Heart left ventricle (tissue), 16 donors: ENCODE measurements around the gene SLC47A1. TPM values are rescaled to one million over a fixed set of nuclear protein-coding genes. Genes with fewer than 3 reads are reported as not detected.

Experiments used
- ATAC-seq, 4 donors: fragments of 200-7000 bp; cut with Tn5 transposase; one replicate each; pipeline ENCODE4 v1.9.1; 2020 to 2022; ENCODE audit warnings: moderate library complexity in 4 of 4, mild to moderate bottlenecking in 3 of 4, moderate number of reproducible peaks in 1 of 4
- DNase-seq, 5 donors: peaks; one replicate each; pipeline ENCODE4 v3.0.0-alpha.2; 2020
- H3K27ac ChIP-seq, 12 donors: fragments of 200-600 bp; sonication (generic) in 4 of 12; one replicate each; pipeline versions ENCODE4 v1.5.0 to v1.8.0; 2016 to 2022; ENCODE audit warnings: mild to moderate bottlenecking in 2 of 12
- H3K27me3 ChIP-seq, 9 donors: fragments of 200-600 bp; sonication (generic) in 2 of 9; one replicate each; pipeline versions ENCODE4 v1.5.1 to v1.8.0; 2016 to 2022; ENCODE audit warnings: mild to moderate bottlenecking in 3 of 9
- H3K36me3 ChIP-seq, 9 donors: fragments of 200-600 bp; sonication (generic) in 2 of 9; one replicate each; pipeline versions ENCODE4 v1.5.0 to v1.8.0; 2018 to 2022; ENCODE audit warnings: mild to moderate bottlenecking in 2 of 9
- H3K4me1 ChIP-seq, 12 donors: fragments of 200-600 bp; sonication (generic) in 4 of 12; one replicate each; pipeline versions ENCODE4 v1.5.0 to v1.8.0; 2016 to 2022; ENCODE audit warnings: mild to moderate bottlenecking in 3 of 12
- H3K4me3 ChIP-seq, 12 donors: fragments of 200-600 bp; sonication (generic) in 4 of 12; one replicate each; pipeline versions ENCODE4 v1.5.0 to v1.8.0; 2017 to 2022; ENCODE audit warnings: mild to moderate bottlenecking in 9 of 12, moderate library complexity in 4 of 12
- H3K9me3 ChIP-seq, 12 donors: fragments of 200-600 bp; sonication (generic) in 4 of 12; one replicate each; pipeline versions ENCODE4 v1.5.0 to v1.8.0; 2016 to 2022; ENCODE audit warnings: mild to moderate bottlenecking in 1 of 12
- POLR2A ChIP-seq, 2 donors: fragments of 450-650 bp; IDR thresholded peaks; one replicate each; pipeline ENCODE4 v1.6.1; 2017; ENCODE audit warnings: antibody characterized with exemption in 2 of 2, mild to moderate bottlenecking in 2 of 2, moderate library complexity in 2 of 2
- WGBS, 4 donors: extraction: QIAGEN DNeasy Blood & Tissue Kit in 2 of 4; methylation state at CpG; one replicate each; pipeline versions ENCODE4 v1.1.5 to v1.1.7; 2013 to 2018; 5-methylcytosine and 5-hydroxymethylcytosine counted together
- intact Hi-C, 10 donors: fragments of 100-400 bp; cut with DNase I; formaldehyde crosslinking; loops; one replicate each; pipeline versions ENCODE4 v1.11.1 to v1.14.2; 2022
- polyA plus RNA-seq, 2 donors: library from polyadenylated mRNA; stranded (reverse); fragments of 200-250 nt; gene quantifications; one replicate each; pipeline ENCODE4 v1.2.3, GENCODE V29; 2013
- total RNA-seq, 9 donors: library from RNA; depleted of rRNA in 2 of 9; stranded (reverse); fragments of >200 nt in 2 of 9; fragmentation: NEBNext Ultra II Directional in 3 of 9; extraction: Animal tissue kit (Norgen Biotek cat#: 25700) in 3 of 9; gene quantifications; one replicate each; pipeline versions ENCODE4 v1.1.0 to v1.2.4, GENCODE V29; 2016 to 2023
- TF ChIP-seq, protein P1 (sequence below), 12 donors: fragments of 200-600 bp; sonication (generic) in 4 of 12; IDR thresholded peaks; one replicate each; pipeline versions ENCODE4 v1.5.0 to v1.8.0; 2018 to 2022; ENCODE audit warnings: antibody characterized with exemption in 12 of 12, mild to moderate bottlenecking in 5 of 12
- donor health status: ischemic (EF 13 %, LVEDD 7.1; RV severe dilation, severe dysfunction).
- donor health status: healthy with polysubstance abuse.
- donor health status: DM: no; HTN: yes; CAD: no.
- donor health status: DM: no; HTN: no; CAD: no.
- donor health status: ischemic (EF 25% LVEDD 6.9; RV normal size, moderate dysfunction).
- donor health status: ischemic (EF 25% LVEDD 5.7; RV mildly dilated, moderate dysfunction).
- donor health status: healthy.
- donor health status: DM: yes; HTN: yes; CAD: no.
- donor health status: ischemic (EF 35%, LVEDD 5.7; RV mildly dilated, moderate dysfunction).
- donor health status: nonischemic (EF 11% LVEDD 7.7; RV severe dilation, severe dysfunction).
- donor health status: DM: yes; HTN: yes; CAD: no.
- donor health status: PGD.
- donor health status: ischemic (EF 29% LVEDD 5.4; RV normal size, mild dysfunction).
- donor health status: nonischemic (EF 23%, LVEDD 6.1; RV moderate dilation, normal function).

SLC47A1 gene
- total and polyA plus RNA-seq, 11 donors: 1.8 to 25.5 (median 10.2) TPM

- ATAC-seq (no peak), DNase-seq (no peak)
- peaks cover 0 to 10% (median 0%) of the 10 kb centered on the region in 12 donors for H3K4me1 ChIP-seq
- no peaks in the 10 kb centered on the region for H3K27me3 ChIP-seq
- no peaks in the 10 kb centered on the region for H3K36me3 ChIP-seq
- no peak overlapping the region for H3K4me3 ChIP-seq
- 87 to 94% (median 90%) methylated on average over 8 to 11 of the region's 11 CpGs for WGBS, 4 donors
- no peak for TF ChIP-seq POLR2A (IDR thresholded peaks at IDR 0.05)
- TF ChIP-seq, protein P1, sequence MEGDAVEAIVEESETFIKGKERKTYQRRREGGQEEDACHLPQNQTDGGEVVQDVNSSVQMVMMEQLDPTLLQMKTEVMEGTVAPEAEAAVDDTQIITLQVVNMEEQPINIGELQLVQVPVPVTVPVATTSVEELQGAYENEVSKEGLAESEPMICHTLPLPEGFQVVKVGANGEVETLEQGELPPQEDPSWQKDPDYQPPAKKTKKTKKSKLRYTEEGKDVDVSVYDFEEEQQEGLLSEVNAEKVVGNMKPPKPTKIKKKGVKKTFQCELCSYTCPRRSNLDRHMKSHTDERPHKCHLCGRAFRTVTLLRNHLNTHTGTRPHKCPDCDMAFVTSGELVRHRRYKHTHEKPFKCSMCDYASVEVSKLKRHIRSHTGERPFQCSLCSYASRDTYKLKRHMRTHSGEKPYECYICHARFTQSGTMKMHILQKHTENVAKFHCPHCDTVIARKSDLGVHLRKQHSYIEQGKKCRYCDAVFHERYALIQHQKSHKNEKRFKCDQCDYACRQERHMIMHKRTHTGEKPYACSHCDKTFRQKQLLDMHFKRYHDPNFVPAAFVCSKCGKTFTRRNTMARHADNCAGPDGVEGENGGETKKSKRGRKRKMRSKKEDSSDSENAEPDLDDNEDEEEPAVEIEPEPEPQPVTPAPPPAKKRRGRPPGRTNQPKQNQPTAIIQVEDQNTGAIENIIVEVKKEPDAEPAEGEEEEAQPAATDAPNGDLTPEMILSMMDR (IDR thresholded peaks at IDR 0.05): no peak
- intact Hi-C loops: no loop called here
- peaks cover 0 to 10% (median 0%) of the 10 kb centered on the region in 12 donors for H3K9me3 ChIP-seq
- no peak overlapping the region for H3K27ac ChIP-seq
Observed at GRCh38 chr17:19555746-19556145, 22.1 kb downstream of the SLC47A1 start.

GRCh38 chr17:19558946-19559345 lies 25.3 kb downstream of the SLC47A1 start:
- Histone ChIP-seq H3K27ac (no peak overlapping the region), H3K4me1 (peaks cover 0 to 10% (median 0%) of the 10 kb centered on the region in 12 donors), H3K27me3 (no peaks in the 10 kb centered on the region), H3K36me3 (no peaks in the 10 kb centered on the region), H3K9me3 (peaks cover 0 to 10% (median 0%) of the 10 kb centered on the region in 12 donors), H3K4me3 (no peak overlapping the region)
- no peak for DNase-seq
- ATAC-seq: no peak
- TF ChIP-seq, protein P1 (IDR thresholded peaks at IDR 0.05): no peak
- no peak for TF ChIP-seq POLR2A (IDR thresholded peaks at IDR 0.05)
- intact Hi-C loops: no loop called here

DNA sequence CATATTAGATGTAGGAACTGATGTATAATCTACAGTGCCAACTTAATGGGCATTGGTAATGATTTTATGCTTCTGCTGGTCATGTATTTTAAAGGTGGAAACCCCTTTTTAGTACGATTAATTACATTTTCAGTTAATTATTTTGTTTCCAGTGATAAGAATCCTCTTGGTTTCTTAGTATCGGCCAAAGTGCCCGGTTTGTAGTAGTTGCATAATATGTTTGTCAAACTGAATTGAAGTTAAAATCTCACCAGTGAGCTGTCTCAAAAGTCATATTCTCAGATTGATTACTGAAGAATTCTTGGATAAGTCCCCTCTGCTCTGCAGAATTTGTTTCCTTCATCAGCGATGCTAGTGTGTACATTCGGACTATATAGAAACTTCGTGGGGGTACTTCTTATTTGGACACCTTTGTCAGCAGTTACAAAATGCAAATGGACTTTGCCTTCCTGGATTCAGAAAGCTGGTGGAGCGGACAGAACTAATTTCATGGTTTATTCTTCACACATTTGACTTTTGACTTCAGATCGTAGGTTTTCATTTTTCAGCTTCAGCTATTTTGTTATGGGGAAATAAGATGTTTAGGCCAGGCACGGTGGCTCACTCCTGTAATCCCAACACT lies 28.2 kb downstream of the SLC47A1 start:
- intact Hi-C loops: no loop called here
- no peak overlapping the region for H3K4me3 ChIP-seq
- H3K27ac ChIP-seq: no peak overlapping the region
- H3K27me3 ChIP-seq: no peaks in the 10 kb centered on the region
- WGBS, 4 donors: 87 to 94% (median 90%) methylated on average over 9 of the region's 9 CpGs
- H3K36me3 ChIP-seq: no peaks in the 10 kb centered on the region
- TF ChIP-seq POLR2A (IDR thresholded peaks at IDR 0.05): no peak
- TF ChIP-seq, protein P1 (IDR thresholded peaks at IDR 0.05): no peak
- no peaks in the 10 kb centered on the region for H3K4me1 ChIP-seq
- no peak for DNase-seq
- no peak for ATAC-seq
- peaks cover 0 to 10% (median 0%) of the 10 kb centered on the region in 12 donors for H3K9me3 ChIP-seq

- Histone ChIP-seq H3K27me3 (no peaks in the 10 kb centered on the region), H3K9me3 (no peaks in the 10 kb centered on the region), H3K4me1 (no peaks in the 10 kb centered on the region), H3K27ac (no peak overlapping the region), H3K36me3 (no peaks in the 10 kb centered on the region), H3K4me3 (no peak overlapping the region)
- no peak for DNase-seq
- no peak for ATAC-seq
- TF ChIP-seq, protein P1 (IDR thresholded peaks at IDR 0.05): no peak
- TF ChIP-seq POLR2A (IDR thresholded peaks at IDR 0.05): no peak
- intact Hi-C loops: no loop called here
- WGBS, 4 donors: 92 to 95% (median 94%) methylated on average over 15 of the region's 15 CpGs
Observed at GRCh38 chr17:19565817-19566575, 32.3 kb downstream of the SLC47A1 start.
